HEK293 (cell line): ENCODE data around the gene SUPT4H1.
A peak's percentile ranks its signal among the peaks of the same experiment; 100 is the strongest.

Experiments
- CTCF ChIA-PET: fragments of 350-600 bp; formaldehyde crosslinking; extraction: SDS; loops from one replicate; lab custom pipeline; 2021; ENCODE audit warnings: antibody characterized with exemption; lab: Yijun Ruan, JAX
- POLR2A ChIA-PET: fragments of 300-600 bp; formaldehyde crosslinking; extraction: SDS; loops from one replicate; lab custom pipeline; 2020; ENCODE audit warnings: antibody characterized with exemption, inconsistent platforms; lab: Yijun Ruan, JAX
- H3K27ac ChIP-seq: fragments of 200-500 bp; sonication (Bioruptor generic); 2 replicates; pipeline ENCODE4 v1.5.1; 2014; ENCODE audit warnings: low read depth, low read length, control low read depth, inconsistent platforms; ENCODE audit errors: extremely low read depth
- H3K36me3 ChIP-seq, 2 experiments: fragments of 200-500 bp in 1 of 2; sonication (Bioruptor generic) in 1 of 2; 1 replicate in 1 of 2; 2 replicates in 1 of 2; pipeline ENCODE4 v1.5.1; 2014 to 2017; ENCODE audit warnings: inconsistent platforms in 2 of 2, low read length in 2 of 2; ENCODE audit not compliant: control insufficient read depth in 2 of 2, insufficient read depth in 1 of 2
- H3K4me1 ChIP-seq: fragments of 200-500 bp; sonication (Bioruptor generic); 2 replicates; pipeline ENCODE4 v1.5.1; 2014; ENCODE audit warnings: mild to moderate bottlenecking, low read length, inconsistent platforms; ENCODE audit not compliant: control insufficient read depth, insufficient read depth
- H3K4me3 ChIP-seq: 2 replicates; pipeline ENCODE4 v1.5.1; 2011; ENCODE audit warnings: low read depth, mild to moderate bottlenecking, control low read depth, low read length, moderate library complexity
- H3K9me3 ChIP-seq: fragments of 200-500 bp; sonication (Bioruptor generic); 2 replicates; pipeline ENCODE4 v1.5.1; 2014; ENCODE audit warnings: low read depth, low read length, inconsistent platforms; ENCODE audit not compliant: control insufficient read depth, insufficient read depth
- GLI2 ChIP-seq: fragments of 450-650 bp; formaldehyde crosslinking; IDR thresholded peaks from 2 replicates; pipeline ENCODE4; 2017; ENCODE audit warnings: missing biosample characterization, missing genetic modification characterization, low read depth, borderline replicate concordance
- GLIS2 ChIP-seq: fragments of 450-650 bp; formaldehyde crosslinking; IDR thresholded peaks from 2 replicates; pipeline ENCODE4 v1.5.1; 2016; ENCODE audit warnings: missing biosample characterization, missing genetic modification characterization
- KLF9 ChIP-seq: fragments of 450-650 bp; formaldehyde crosslinking; IDR thresholded peaks from 2 replicates; pipeline ENCODE4 v1.5.1; 2016; ENCODE audit warnings: missing biosample characterization, missing genetic modification characterization, low read depth
- SETDB1 ChIP-seq: IDR thresholded peaks from one replicate; pipeline ENCODE4 v1.6.1; 2017; ENCODE audit warnings: mild to moderate bottlenecking, low read length, moderate library complexity, mixed read lengths; ENCODE audit not compliant: insufficient read length
- ZBTB21 ChIP-seq: fragments of 450-650 bp; formaldehyde crosslinking; IDR thresholded peaks from 2 replicates; pipeline ENCODE4 v1.5.1; 2017; ENCODE audit warnings: missing biosample characterization, missing genetic modification characterization
- ZNF175 ChIP-seq: fragments of 450-650 bp; formaldehyde crosslinking; IDR thresholded peaks from 2 replicates; pipeline ENCODE4 v1.5.1; 2016; ENCODE audit warnings: missing biosample characterization, missing genetic modification characterization
- ZNF335 ChIP-seq: fragments of 450-650 bp; formaldehyde crosslinking; conservative IDR thresholded peaks from 2 replicates; pipeline ENCODE4 v1.5.1; 2016; ENCODE audit warnings: missing biosample characterization, missing genetic modification characterization
- ZNF549 ChIP-seq: fragments of 450-650 bp; IDR thresholded peaks from 2 replicates; pipeline ENCODE4 v1.5.1; 2018; ENCODE audit warnings: missing biosample characterization, missing genetic modification characterization, mild to moderate bottlenecking, inconsistent platforms, moderate library complexity
- ZNF560 ChIP-seq: fragments of 450-650 bp; formaldehyde crosslinking; IDR thresholded peaks from 2 replicates; pipeline ENCODE4 v1.5.1; 2017; ENCODE audit warnings: missing biosample characterization, missing genetic modification characterization, borderline replicate concordance
- ZNF701 ChIP-seq: fragments of 450-650 bp; formaldehyde crosslinking; IDR thresholded peaks from 2 replicates; pipeline ENCODE4 v1.5.1; 2016; ENCODE audit warnings: missing biosample characterization, missing genetic modification characterization
- ZNF707 ChIP-seq: fragments of 450-650 bp; formaldehyde crosslinking; IDR thresholded peaks from 2 replicates; pipeline ENCODE4 v1.5.1; 2016; ENCODE audit warnings: missing biosample characterization, missing genetic modification characterization
- ZNF837 ChIP-seq: fragments of 450-650 bp; formaldehyde crosslinking; IDR thresholded peaks from 2 replicates; pipeline ENCODE4 v1.5.1; 2016; ENCODE audit warnings: missing biosample characterization, missing genetic modification characterization
- TF ChIP-seq, protein P1 (sequence below): fragments of 450-650 bp; formaldehyde crosslinking; IDR thresholded peaks from 2 replicates; pipeline ENCODE4 v1.5.1; 2016; ENCODE audit warnings: missing biosample characterization, missing genetic modification characterization
- TF ChIP-seq, protein P2 (sequence below): fragments of 450-650 bp; formaldehyde crosslinking; IDR thresholded peaks from 2 replicates; pipeline ENCODE4 v1.5.1; 2016; ENCODE audit warnings: missing biosample characterization, missing genetic modification characterization
- TF ChIP-seq, protein P3 (sequence below): fragments of 450-650 bp; formaldehyde crosslinking; IDR thresholded peaks from 2 replicates; pipeline ENCODE4 v1.5.1; 2017; ENCODE audit warnings: missing biosample characterization, mild to moderate bottlenecking, missing genetic modification characterization, moderate library complexity
- TF ChIP-seq, protein P4 (sequence below): fragments of 450-650 bp; formaldehyde crosslinking; IDR thresholded peaks from 2 replicates; pipeline ENCODE4 v1.5.1; 2016; ENCODE audit warnings: missing biosample characterization, missing genetic modification characterization

SUPT4H1 gene

DNA sequence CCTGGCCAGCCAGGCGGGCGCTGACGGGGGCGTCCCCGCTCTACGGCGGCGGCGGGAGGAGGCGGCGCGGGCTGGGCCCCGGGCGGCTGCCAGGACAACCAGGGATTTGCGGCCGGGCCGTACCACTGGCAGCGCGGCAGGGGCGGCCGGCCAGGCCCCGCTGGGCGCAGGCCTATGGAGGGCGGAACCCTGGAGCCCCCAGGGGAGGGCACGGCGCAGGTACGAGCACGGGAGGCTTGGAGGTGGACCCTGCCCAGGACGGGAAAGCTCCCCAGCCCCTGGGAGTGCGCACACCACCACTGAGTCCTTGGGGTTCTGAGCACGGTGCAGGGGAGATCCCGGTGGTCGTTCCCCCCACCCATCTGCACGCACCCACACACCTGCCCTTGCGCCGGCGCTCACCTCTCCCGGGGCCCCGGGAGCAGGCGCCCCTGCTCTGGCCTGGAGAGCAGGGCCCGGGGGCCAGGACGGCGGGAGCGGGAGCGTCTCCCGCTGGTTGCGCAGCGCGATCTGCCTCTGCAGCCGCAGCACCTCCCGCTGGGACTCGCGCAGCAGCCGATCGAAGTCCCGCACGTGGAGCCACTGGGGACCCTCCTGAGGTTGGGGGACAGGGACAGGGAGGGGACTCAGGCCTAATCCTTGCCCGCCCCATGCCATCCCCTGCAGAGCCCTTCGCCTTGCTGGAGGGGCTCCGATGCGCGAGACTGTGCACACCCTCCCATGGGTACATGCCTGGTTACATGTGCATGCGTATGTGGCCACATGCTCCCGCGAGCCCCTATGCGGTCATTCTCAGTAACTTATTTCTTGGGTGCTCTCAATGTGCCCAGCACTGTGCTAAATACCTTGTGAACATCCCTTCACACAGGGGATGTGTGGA is 27.4 kb downstream of the SUPT4H1 start (continued):
- TF ChIP-seq ZNF701 (tag by site-specific recombination) (no peak), GLIS2 (peak; percentile 34; the same call in 1 of the 2 replicates)
- TF ChIP-seq, all 188 proteins: peak for 8

DNA sequence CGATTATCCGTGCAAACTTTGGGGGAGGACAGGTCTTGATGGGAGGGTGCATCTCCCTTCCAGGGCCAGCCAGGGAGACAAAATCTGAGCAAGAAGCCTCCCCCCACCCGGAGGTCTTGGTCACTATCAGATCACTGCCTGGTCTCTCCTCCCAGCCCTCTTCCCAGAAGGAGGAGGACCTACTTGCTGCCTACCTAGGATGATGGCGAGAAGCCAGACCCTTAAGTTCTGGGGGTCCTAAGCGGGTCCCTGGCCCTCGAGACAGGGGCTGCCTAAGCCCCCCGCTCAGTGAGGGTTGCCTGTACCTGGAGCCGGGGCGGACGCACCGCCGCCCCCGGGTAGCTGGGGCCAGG is 28.0 kb downstream of the SUPT4H1 start:
- peak overlapping the region; percentile 12; the same call in 1 of the 2 replicates for H3K27ac ChIP-seq
- POLR2A ChIA-PET: interaction anchor here (0.7 to 5.2 kb wide), 2 partner anchors 28 to 93 kb away, joined by 4 to 30 read pairs; partner anchors contain the start of genes RNF43 and SUPT4H1
- CTCF ChIA-PET: interaction anchor here (0.7 to 2.3 kb wide), 4 partner anchors 31 to 123 kb away, joined by 3 to 12 read pairs (median 6); partner anchors contain the start of gene RNF43
- no peaks in the 10 kb centered on the region for H3K36me3 ChIP-seq
- peak overlapping the region; percentile 44 for H3K4me3 ChIP-seq
- H3K9me3 ChIP-seq: no peaks in the 10 kb centered on the region
- TF ChIP-seq GLI2 (no peak), ZNF335 (tag by site-specific recombination) (peak; percentile 38; the same call in 1 of the 2 replicates)
- H3K4me1 ChIP-seq: no peaks in the 10 kb centered on the region

DNA sequence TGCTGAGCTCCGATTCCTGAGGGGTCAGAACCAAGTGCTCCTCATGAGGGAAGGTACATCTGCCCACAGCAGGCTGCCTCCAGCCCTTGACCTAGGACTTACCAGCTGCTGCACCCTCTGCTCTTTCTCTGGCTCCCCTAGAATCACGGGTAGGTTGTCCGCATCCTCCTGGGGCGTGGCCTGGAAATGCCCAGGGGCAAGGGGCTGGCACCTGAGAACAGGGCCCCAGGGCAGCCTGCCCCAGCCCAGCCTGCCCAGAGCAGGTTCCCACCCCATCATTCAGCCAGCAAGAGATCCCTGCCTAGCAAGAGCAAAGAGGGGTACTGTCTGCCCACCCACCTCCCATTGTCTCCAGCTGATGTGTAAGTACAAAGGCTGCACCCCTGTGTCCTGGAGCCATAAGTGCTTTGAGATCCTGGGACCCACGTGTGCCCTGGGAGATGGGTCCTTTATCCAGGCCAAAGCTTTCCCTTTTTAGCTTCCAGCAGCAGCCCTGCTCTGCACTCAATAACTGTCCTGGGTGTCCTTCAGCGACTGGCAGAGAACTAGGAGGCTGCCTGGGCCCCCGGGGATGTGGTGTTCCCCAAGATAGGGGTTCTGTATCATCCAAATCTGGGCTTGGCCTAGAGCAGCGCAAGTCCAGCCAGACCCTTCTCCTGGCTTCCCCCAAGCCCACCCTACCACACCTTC is 28.5 kb downstream of the SUPT4H1 start:
- H3K4me1 ChIP-seq: no peaks in the 10 kb centered on the region
- no peaks in the 10 kb centered on the region for H3K36me3 ChIP-seq
- H3K27ac ChIP-seq: no peak overlapping the region; the same call in 1 of the 2 replicates
- H3K9me3 ChIP-seq: no peaks in the 10 kb centered on the region
- ChIA-PET POLR2A (interaction anchor here (0.6 to 5.2 kb wide), 5 partner anchors 29 to 119 kb away, joined by 3 to 30 read pairs (median 3); partner anchors contain the start of genes MKS1, RNF43 and SUPT4H1), CTCF (interaction anchor here (0.7 to 2.3 kb wide), 4 partner anchors 31 to 124 kb away, joined by 3 to 12 read pairs (median 6); partner anchors contain the start of gene RNF43)
- no peak for TF ChIP-seq ZNF707 (tag by site-specific recombination)
- no peak for TF ChIP-seq SETDB1
- 0 out of 2 replicates have a peak, but pooled peaks have one; percentile 25 for TF ChIP-seq GLIS2
- H3K4me3 ChIP-seq: peak overlapping the region; percentile 44; the same call in 1 of the 2 replicates

DNA sequence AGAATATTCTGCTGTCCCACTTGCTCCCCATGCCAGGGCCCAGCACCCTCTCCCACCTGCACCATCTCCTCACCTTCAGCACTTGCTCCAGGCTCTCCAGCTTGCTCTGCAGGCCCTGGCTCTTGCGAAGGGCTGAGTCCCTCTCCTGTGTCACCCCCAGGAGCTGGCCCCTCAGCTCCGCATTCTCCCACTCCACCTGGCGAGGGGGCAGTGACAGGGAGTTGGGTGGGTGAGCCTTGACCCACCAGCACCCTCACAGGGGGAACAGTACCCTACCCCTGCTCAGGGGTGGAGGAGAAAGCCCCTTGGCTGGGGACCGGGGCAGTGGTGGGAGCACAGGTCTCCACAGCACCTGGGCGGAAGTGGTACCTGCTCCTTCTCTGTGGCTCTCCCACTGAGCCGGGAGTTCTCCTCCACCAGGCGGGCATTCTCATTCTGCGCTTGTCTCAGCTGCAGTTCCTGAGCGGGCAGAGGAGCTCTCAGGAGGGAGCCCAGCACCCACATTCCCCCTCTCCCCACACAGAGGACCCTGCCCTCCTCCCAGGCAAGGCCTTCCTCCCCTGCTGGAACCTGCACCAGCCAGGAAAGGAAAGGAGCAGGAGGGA is 29.3 kb downstream of the SUPT4H1 start:
- Histone ChIP-seq H3K4me3 (no peak overlapping the region), H3K4me1 (peaks cover 2% of the 10 kb centered on the region; the same call in 1 of the 2 replicates), H3K27ac (no peak overlapping the region), H3K9me3 (no peaks in the 10 kb centered on the region), H3K36me3 (no peaks in the 10 kb centered on the region)
- ChIA-PET POLR2A (interaction anchor here (1.0 to 5.2 kb wide), 4 partner anchors 30 to 103 kb away, joined by 3 to 30 read pairs (median 4); partner anchors contain the start of genes MKS1, RNF43 and SUPT4H1), CTCF (interaction anchor here (0.7 to 2.3 kb wide), 4 partner anchors 29 to 125 kb away, joined by 3 to 12 read pairs (median 6); partner anchors contain the start of genes RNF43 and SUPT4H1)
- TF ChIP-seq, protein P1, sequence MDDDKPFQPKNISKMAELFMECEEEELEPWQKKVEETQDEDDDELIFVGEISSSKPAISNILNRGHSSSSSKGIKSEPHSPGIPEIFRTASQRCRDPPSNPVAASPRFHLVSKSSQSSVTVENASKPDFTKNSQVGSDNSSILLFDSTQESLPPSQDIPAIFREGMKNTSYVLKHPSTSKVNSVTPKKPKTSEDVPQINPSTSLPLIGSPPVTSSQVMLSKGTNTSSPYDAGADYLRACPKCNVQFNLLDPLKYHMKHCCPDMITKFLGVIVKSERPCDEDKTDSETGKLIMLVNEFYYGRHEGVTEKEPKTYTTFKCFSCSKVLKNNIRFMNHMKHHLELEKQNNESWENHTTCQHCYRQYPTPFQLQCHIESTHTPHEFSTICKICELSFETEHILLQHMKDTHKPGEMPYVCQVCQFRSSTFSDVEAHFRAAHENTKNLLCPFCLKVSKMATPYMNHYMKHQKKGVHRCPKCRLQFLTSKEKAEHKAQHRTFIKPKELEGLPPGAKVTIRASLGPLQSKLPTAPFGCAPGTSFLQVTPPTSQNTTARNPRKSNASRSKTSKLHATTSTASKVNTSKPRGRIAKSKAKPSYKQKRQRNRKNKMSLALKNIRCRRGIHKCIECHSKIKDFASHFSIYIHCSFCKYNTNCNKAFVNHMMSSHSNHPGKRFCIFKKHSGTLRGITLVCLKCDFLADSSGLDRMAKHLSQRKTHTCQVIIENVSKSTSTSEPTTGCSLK: no peak
- TF ChIP-seq ZNF549 (tag by site-specific recombination) (no peak), ZNF837 (tag by site-specific recombination) (no peak), KLF9 (tag by site-specific recombination) (no peak), ZBTB21 (tag by site-specific recombination) (no peak), ZNF175 (no peak), ZNF560 (tag by site-specific recombination) (no peak)
- TF ChIP-seq, protein P2, sequence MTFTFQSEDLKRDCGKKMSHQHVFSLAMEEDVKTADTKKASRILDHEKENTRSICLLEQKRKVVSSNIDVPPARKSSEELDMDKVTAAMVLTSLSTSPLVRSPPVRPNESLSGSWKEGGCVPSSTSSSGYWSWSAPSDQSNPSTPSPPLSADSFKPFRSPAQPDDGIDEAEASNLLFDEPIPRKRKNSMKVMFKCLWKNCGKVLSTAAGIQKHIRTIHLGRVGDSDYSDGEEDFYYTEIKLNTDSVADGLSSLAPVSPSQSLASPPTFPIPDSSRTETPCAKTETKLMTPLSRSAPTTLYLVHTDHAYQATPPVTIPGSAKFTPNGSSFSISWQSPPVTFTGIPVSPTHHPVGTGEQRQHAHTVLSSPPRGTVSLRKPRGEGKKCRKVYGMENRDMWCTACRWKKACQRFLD (tag by site-specific recombination): no peak
- TF ChIP-seq, protein P3, sequence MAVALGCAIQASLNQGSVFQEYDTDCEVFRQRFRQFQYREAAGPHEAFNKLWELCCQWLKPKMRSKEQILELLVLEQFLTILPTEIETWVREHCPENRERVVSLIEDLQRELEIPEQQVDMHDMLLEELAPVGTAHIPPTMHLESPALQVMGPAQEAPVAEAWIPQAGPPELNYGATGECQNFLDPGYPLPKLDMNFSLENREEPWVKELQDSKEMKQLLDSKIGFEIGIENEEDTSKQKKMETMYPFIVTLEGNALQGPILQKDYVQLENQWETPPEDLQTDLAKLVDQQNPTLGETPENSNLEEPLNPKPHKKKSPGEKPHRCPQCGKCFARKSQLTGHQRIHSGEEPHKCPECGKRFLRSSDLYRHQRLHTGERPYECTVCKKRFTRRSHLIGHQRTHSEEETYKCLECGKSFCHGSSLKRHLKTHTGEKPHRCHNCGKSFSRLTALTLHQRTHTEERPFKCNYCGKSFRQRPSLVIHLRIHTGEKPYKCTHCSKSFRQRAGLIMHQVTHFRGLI: no peak
- TF ChIP-seq, protein P4, sequence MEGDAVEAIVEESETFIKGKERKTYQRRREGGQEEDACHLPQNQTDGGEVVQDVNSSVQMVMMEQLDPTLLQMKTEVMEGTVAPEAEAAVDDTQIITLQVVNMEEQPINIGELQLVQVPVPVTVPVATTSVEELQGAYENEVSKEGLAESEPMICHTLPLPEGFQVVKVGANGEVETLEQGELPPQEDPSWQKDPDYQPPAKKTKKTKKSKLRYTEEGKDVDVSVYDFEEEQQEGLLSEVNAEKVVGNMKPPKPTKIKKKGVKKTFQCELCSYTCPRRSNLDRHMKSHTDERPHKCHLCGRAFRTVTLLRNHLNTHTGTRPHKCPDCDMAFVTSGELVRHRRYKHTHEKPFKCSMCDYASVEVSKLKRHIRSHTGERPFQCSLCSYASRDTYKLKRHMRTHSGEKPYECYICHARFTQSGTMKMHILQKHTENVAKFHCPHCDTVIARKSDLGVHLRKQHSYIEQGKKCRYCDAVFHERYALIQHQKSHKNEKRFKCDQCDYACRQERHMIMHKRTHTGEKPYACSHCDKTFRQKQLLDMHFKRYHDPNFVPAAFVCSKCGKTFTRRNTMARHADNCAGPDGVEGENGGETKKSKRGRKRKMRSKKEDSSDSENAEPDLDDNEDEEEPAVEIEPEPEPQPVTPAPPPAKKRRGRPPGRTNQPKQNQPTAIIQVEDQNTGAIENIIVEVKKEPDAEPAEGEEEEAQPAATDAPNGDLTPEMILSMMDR (tag by site-specific recombination): no peak
